Upper lobe of left lung (tissue), 6 donors: ENCODE results near the gene PCDHGA12. TPM values are rescaled to one million over a fixed set of nuclear protein-coding genes. Genes with fewer than 3 reads are reported as not detected.
A peak's percentile ranks its signal among the peaks of the same experiment; 100 is the strongest.
"Not testable (repeated sequence)": the region's sequence is repeated elsewhere in the genome, so short reads cannot be mapped to it uniquely, and the experiment has no call there.

Source experiments
- ATAC-seq, 2 donors: fragments of 200-7000 bp; cut with Tn5 transposase; one replicate each; pipeline ENCODE4 v1.9.1; 2022; ENCODE audit warnings: mild to moderate bottlenecking in 2 of 2, moderate library complexity in 2 of 2; ENCODE audit not compliant: low FRiP score in 2 of 2
- DNase-seq, 2 donors: peaks; one replicate each; pipeline ENCODE4 v3.0.0-alpha.2; 2019 to 2020
- H3K27ac ChIP-seq, 4 donors: fragments of 200-600 bp; sonication (generic); one replicate each; pipeline ENCODE4 v1.5.1; 2016 to 2019
- H3K27me3 ChIP-seq, 4 donors: fragments of 200-600 bp; sonication (generic); one replicate each; pipeline ENCODE4 v1.5.1; 2017 to 2019
- H3K36me3 ChIP-seq, 4 donors: fragments of 200-600 bp; sonication (generic); one replicate each; pipeline ENCODE4 v1.5.1; 2016 to 2019
- H3K4me1 ChIP-seq, 4 donors: fragments of 200-600 bp; sonication (generic); one replicate each; pipeline ENCODE4 v1.5.1; 2018 to 2019
- H3K4me3 ChIP-seq, 4 donors: fragments of 200-600 bp; sonication (generic); one replicate each; pipeline ENCODE4 v1.5.1; 2017 to 2019; ENCODE audit warnings: mild to moderate bottlenecking in 2 of 4, moderate library complexity in 1 of 4
- H3K9me3 ChIP-seq, 4 donors: fragments of 200-600 bp; sonication (generic); one replicate each; pipeline ENCODE4 v1.5.1; 2018 to 2019
- CTCF ChIP-seq, 6 experiments: fragments of 450-650 bp in 4 of 6; fragments of 200-600 bp in 2 of 6; sonication (generic) in 2 of 6; IDR thresholded peaks; one replicate each; pipeline ENCODE4 v1.5.1; 2016 to 2019; ENCODE audit warnings: antibody characterized with exemption in 6 of 6
- EP300 ChIP-seq, 4 donors: sonication (generic); formaldehyde crosslinking; IDR thresholded peaks; one replicate each; pipeline ENCODE4 v1.5.1; 2017; ENCODE audit warnings: antibody characterized with exemption in 4 of 4, control low read depth in 2 of 4
- POLR2A ChIP-seq, 4 donors: fragments of 450-650 bp; IDR thresholded peaks; one replicate each; pipeline ENCODE4 v1.5.1; 2016 to 2017; ENCODE audit warnings: antibody characterized with exemption in 4 of 4, mild to moderate bottlenecking in 2 of 4
- POLR2AphosphoS5 ChIP-seq, 2 donors: sonication (generic); formaldehyde crosslinking; IDR thresholded peaks; one replicate each; pipeline ENCODE4 v1.5.1; 2017; ENCODE audit warnings: antibody characterized with exemption in 2 of 2
- WGBS, 2 donors: methylation state at CpG; one replicate each; pipeline ENCODE4 v1.1.5; 2017 to 2018; 5-methylcytosine and 5-hydroxymethylcytosine counted together
- total RNA-seq, 6 donors: library from RNA; depleted of rRNA in 4 of 6; stranded (reverse); fragments of >200 nt in 4 of 6; gene quantifications; one replicate each; pipeline versions ENCODE4 v1.1.0 to v1.2.1, GENCODE V29; 2016 to 2021
- donor health status: DM: no; HTN: no; CAD: no; lungs with moderate emphysema.
- donor health status: DM: no; HTN: yes; CAD: no; lungs with severe emphysema.

The PCDHGA12 gene
- total RNA-seq, 6 donors from 2014 or later = 4.3 to 19.9 (median 5.7) TPM

GRCh38 chr5:141387557-141388311 is 42.6 kb upstream of the PCDHGA12 start, which contains the start of gene PCDHGB4:
TSS of gene PCDHGB4 (plus strand) at chr5:141387698. CDS start at chr5:141387885, 187 bp downstream.
- Histone ChIP-seq H3K4me3 (peak within 1 kb of the TSS in 1 of 4 donors; percentile 25), H3K9me3 (peaks cover 41 to 89% (median 78%) of the 10 kb centered on the region in 4 donors)
- H3K36me3 ChIP-seq, DNase-seq, H3K4me1 ChIP-seq, H3K27ac ChIP-seq, H3K27me3 ChIP-seq: not testable (repeated sequence)
- peak in 5 of 6 experiments; percentile 12 to 28 (median 13) for TF ChIP-seq CTCF (IDR thresholded peaks at IDR 0.05)
- ATAC-seq = peak; percentile 56 to 79
- WGBS, 2 donors = 13 to 19% methylated on average over 16 to 24 of the region's 40 CpGs

- Histone ChIP-seq H3K27ac (no peak overlapping the region), H3K27me3 (no peaks in the 10 kb centered on the region), H3K36me3 (no peaks in the 10 kb centered on the region), H3K9me3 (peaks cover 43 to 89% (median 78%) of the 10 kb centered on the region in 4 donors), H3K4me1 (no peaks in the 10 kb centered on the region), H3K4me3 (no peak overlapping the region)
- 44 to 50% methylated on average over 10 of the region's 10 CpGs for WGBS, 2 donors
- ATAC-seq = no peak
- TF ChIP-seq CTCF (IDR thresholded peaks at IDR 0.05) (no peak), POLR2A (IDR thresholded peaks at IDR 0.05) (no peak), POLR2AphosphoS5 (IDR thresholded peaks at IDR 0.05) (no peak), EP300 (IDR thresholded peaks at IDR 0.05) (no peak)
- no peak for DNase-seq
Measured at GRCh38 chr5:141388661-141389060, 41.6 kb upstream of the PCDHGA12 start.

GRCh38 chr5:141389153-141390042 is 40.9 kb upstream of the PCDHGA12 start:
- Histone ChIP-seq H3K27ac (no peak overlapping the region), H3K4me1 (no peaks in the 10 kb centered on the region), H3K27me3 (no peaks in the 10 kb centered on the region), H3K9me3 (peaks cover 43 to 89% (median 79%) of the 10 kb centered on the region in 4 donors), H3K36me3 (no peaks in the 10 kb centered on the region), H3K4me3 (no peak overlapping the region)
- ATAC-seq (peak in 1 of 2 donors; percentile 54), DNase-seq (no peak)
- no peak for TF ChIP-seq POLR2A (IDR thresholded peaks at IDR 0.05)
- no peak for TF ChIP-seq CTCF (IDR thresholded peaks at IDR 0.05)
- no peak for TF ChIP-seq POLR2AphosphoS5 (IDR thresholded peaks at IDR 0.05)
- no peak for TF ChIP-seq EP300 (IDR thresholded peaks at IDR 0.05)
- 47% methylated on average over 24 to 69 of the region's 77 CpGs for WGBS, 2 donors

GRCh38 chr5:141392429-141393198 is 37.7 kb upstream of the PCDHGA12 start, which contains the start of gene PCDHGA8:
TSS of gene PCDHGA8 (plus strand) at chr5:141392633. CDS start at chr5:141392814, 181 bp downstream.
- WGBS, 2 donors = 30 to 39% methylated on average over 27 to 37 of the region's 38 CpGs
- H3K27ac ChIP-seq = no peak within 1 kb of the TSS

More at GRCh38 chr5:141392429-141393198, 37.7 kb upstream of the PCDHGA12 start, which contains the start of gene PCDHGA8:
- DNase-seq (no peak), ATAC-seq (no peak)
- Histone ChIP-seq H3K4me1 (no peaks in the 10 kb centered on the region), H3K4me3 (no peak within 1 kb of the TSS), H3K36me3 (no peaks in the 10 kb centered on the region), H3K9me3 (peaks cover 31 to 87% (median 77%) of the 10 kb centered on the region in 4 donors), H3K27me3 (no peaks in the 10 kb centered on the region)
- no peak for TF ChIP-seq EP300 (IDR thresholded peaks at IDR 0.05)
- TF ChIP-seq POLR2AphosphoS5 (IDR thresholded peaks at IDR 0.05) = no peak
- no peak for TF ChIP-seq POLR2A (IDR thresholded peaks at IDR 0.05)
- no peak for TF ChIP-seq CTCF (IDR thresholded peaks at IDR 0.05)
